ENCODE data around the gene CASZ1. TPM values are rescaled to one million over a fixed set of nuclear protein-coding genes. Genes with fewer than 3 reads are reported as not detected.

Gene CASZ1
- total RNA-seq, 1 experiment from 2014 or later, result 11.7 TPM

DNA sequence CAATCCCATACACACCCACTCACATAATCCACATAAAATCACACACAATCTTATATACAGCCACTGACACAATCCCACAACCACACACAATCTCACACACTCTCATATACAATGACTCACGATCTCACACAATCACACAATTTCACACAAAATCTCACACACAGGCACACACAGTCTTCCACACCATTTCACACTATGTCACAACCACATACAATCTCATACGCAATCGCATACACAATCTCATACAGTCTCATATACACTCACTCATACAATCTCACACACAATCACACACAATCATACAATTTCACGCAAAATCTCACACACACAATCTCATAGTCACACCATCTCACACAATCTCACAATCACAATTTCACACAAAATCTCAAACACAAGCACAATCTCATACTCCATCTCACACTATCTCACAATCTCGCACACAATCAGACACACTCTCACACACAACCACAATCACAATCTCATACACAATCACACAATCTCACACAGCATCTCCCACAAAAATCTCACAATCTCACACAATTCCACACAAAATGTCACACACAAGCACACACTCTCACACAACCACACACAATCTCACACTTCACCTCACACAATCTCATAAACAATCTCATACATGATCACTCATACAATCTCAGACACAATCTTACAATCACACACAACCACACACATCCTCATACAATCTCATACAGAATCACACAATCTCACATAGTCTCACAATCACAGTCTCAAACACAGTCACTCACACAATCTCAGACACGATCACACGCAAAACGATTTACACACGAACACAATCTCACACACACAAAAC, 18.5 kb downstream of the CASZ1 start:
- CTCF ChIA-PET, result interaction anchor here (1.2 kb wide), 1 partner anchor 42 kb away, joined by 3 read pairs; no protein-coding TSS in a partner anchor

DNA sequence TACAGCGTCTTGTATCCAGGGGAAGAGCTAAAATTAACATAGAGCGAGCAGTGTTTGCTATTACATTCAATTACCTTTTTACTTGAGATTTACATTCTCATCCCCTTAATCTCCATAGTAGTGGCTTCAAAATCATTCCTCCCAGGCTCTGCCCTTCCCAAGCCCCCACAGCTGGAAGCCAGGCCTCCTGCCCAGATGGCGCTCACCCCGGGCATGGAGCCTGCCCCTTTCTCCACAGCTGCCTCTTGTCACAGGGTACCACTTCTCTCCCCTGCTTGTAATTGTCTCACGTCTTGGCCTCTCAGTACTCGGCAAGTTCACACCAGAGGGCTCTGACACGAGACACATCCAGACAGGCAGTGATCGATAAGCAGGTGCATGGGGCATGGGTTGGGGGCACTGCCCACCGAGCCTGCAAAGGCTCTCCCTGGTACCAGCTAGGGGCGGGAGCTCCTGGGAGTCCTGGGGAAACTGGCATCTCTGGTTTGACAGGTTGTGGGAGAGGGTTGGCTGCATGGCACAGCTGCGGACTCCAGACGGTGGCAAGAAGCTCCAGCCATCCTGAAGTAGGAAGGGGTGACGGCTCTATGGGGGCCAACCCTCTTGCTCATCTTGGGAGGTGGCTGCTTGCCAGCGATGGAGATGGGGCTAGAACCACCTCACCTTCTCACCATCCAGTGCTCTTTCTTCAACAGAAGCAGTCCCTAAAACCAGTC, 20.1 kb downstream of the CASZ1 start:
- DNase-seq (ENCODE audit: low spot score) (no peak), ATAC-seq (no peak)
- Mint-ChIP-seq H3K9me3 (no peaks in the 10 kb centered on the region), H3K4me1 (peaks cover 11% of the 10 kb centered on the region), H3K4me3 (no peak overlapping the region), H3K27ac (no peak overlapping the region), H3K36me3 (no peaks in the 10 kb centered on the region), H3K27me3 (ENCODE audit: low read depth) (no peaks in the 10 kb centered on the region)
- ChIA-PET POLR2A (interaction anchor here (0.6 kb wide), 1 partner anchor 136 kb away, joined by 3 read pairs; no protein-coding TSS in a partner anchor), CTCF (no interaction called here)
- TF ChIP-seq ELF4 (CRISPR knock-in tag; IDR thresholded peaks at IDR 0.05; ENCODE audit: low read depth) (no peak), TEAD1 (CRISPR knock-in tag; IDR thresholded peaks at IDR 0.05) (no peak)
- TF ChIP-seq, protein P1, sequence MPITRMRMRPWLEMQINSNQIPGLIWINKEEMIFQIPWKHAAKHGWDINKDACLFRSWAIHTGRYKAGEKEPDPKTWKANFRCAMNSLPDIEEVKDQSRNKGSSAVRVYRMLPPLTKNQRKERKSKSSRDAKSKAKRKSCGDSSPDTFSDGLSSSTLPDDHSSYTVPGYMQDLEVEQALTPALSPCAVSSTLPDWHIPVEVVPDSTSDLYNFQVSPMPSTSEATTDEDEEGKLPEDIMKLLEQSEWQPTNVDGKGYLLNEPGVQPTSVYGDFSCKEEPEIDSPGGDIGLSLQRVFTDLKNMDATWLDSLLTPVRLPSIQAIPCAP (CRISPR knock-in tag; IDR thresholded peaks at IDR 0.05), result no peak

More for the DNA sequence above, 18.5 kb downstream of the CASZ1 start:
- H3K27ac Mint-ChIP-seq, result no peak overlapping the region
- DNase-seq (ENCODE audit: low spot score), result no peak
- no peaks in the 10 kb centered on the region for H3K36me3 Mint-ChIP-seq
- ATAC-seq, result no peak
- no peak for TF ChIP-seq SOX15 (CRISPR knock-in tag; IDR thresholded peaks at IDR 0.05)
- TF ChIP-seq, protein P2, sequence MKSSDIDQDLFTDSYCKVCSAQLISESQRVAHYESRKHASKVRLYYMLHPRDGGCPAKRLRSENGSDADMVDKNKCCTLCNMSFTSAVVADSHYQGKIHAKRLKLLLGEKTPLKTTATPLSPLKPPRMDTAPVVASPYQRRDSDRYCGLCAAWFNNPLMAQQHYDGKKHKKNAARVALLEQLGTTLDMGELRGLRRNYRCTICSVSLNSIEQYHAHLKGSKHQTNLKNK (CRISPR knock-in tag; IDR thresholded peaks at IDR 0.05), result no peak
- TF ChIP-seq TEAD1 (CRISPR knock-in tag; IDR thresholded peaks at IDR 0.05), result no peak
- TF ChIP-seq, protein P3, sequence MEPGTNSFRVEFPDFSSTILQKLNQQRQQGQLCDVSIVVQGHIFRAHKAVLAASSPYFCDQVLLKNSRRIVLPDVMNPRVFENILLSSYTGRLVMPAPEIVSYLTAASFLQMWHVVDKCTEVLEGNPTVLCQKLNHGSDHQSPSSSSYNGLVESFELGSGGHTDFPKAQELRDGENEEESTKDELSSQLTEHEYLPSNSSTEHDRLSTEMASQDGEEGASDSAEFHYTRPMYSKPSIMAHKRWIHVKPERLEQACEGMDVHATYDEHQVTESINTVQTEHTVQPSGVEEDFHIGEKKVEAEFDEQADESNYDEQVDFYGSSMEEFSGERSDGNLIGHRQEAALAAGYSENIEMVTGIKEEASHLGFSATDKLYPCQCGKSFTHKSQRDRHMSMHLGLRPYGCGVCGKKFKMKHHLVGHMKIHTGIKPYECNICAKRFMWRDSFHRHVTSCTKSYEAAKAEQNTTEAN (CRISPR knock-in tag; IDR thresholded peaks at IDR 0.05), result no peak
- TF ChIP-seq CREB1 (CRISPR knock-in tag; IDR thresholded peaks at IDR 0.05), result no peak
- TF ChIP-seq, protein P4, sequence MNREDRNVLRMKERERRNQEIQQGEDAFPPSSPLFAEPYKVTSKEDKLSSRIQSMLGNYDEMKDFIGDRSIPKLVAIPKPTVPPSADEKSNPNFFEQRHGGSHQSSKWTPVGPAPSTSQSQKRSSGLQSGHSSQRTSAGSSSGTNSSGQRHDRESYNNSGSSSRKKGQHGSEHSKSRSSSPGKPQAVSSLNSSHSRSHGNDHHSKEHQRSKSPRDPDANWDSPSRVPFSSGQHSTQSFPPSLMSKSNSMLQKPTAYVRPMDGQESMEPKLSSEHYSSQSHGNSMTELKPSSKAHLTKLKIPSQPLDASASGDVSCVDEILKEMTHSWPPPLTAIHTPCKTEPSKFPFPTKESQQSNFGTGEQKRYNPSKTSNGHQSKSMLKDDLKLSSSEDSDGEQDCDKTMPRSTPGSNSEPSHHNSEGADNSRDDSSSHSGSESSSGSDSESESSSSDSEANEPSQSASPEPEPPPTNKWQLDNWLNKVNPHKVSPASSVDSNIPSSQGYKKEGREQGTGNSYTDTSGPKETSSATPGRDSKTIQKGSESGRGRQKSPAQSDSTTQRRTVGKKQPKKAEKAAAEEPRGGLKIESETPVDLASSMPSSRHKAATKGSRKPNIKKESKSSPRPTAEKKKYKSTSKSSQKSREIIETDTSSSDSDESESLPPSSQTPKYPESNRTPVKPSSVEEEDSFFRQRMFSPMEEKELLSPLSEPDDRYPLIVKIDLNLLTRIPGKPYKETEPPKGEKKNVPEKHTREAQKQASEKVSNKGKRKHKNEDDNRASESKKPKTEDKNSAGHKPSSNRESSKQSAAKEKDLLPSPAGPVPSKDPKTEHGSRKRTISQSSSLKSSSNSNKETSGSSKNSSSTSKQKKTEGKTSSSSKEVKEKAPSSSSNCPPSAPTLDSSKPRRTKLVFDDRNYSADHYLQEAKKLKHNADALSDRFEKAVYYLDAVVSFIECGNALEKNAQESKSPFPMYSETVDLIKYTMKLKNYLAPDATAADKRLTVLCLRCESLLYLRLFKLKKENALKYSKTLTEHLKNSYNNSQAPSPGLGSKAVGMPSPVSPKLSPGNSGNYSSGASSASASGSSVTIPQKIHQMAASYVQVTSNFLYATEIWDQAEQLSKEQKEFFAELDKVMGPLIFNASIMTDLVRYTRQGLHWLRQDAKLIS (CRISPR knock-in tag; IDR thresholded peaks at IDR 0.05; ENCODE audit: borderline replicate concordance), result no peak
- TF ChIP-seq FOXK1 (CRISPR knock-in tag; IDR thresholded peaks at IDR 0.05), result no peak
- no peak for TF ChIP-seq NR2C2 (CRISPR knock-in tag; IDR thresholded peaks at IDR 0.05)
- 0 out of 2 replicates have a peak, but pooled peaks cover 3% of the 10 kb centered on the region for H3K4me1 Mint-ChIP-seq
- no peaks in the 10 kb centered on the region for H3K27me3 Mint-ChIP-seq (ENCODE audit: low read depth)
- no peak overlapping the region for H3K4me3 Mint-ChIP-seq
- no peaks in the 10 kb centered on the region for H3K9me3 Mint-ChIP-seq
- POLR2A ChIA-PET, result no interaction called here

DNA sequence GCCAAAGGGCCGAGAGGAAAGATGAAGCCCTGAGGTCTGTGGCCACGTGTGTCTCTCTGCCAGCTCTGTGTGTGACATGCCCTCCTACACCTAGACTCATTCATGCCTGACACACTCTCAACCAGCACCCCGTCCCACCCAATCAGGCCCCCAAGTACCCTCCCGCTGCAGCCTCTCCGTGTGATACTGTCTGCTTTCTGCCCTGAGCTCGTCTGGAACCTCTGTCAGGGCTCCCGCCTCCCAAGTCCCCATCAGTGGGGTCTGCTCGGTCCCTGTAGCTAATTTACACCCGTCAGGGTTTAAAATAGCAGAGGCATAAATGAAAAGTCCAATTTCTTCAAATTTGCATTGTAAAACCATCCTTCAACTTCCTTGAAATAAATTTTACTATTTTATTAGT, 20.7 kb downstream of the CASZ1 start:
- Mint-ChIP-seq H3K27me3 (ENCODE audit: low read depth) (no peaks in the 10 kb centered on the region), H3K9me3 (no peaks in the 10 kb centered on the region), H3K27ac (no peak overlapping the region), H3K4me1 (peaks cover 12% of the 10 kb centered on the region), H3K36me3 (no peaks in the 10 kb centered on the region), H3K4me3 (no peak overlapping the region)
- ChIA-PET CTCF (no interaction called here), POLR2A (interaction anchor here (0.6 kb wide), 1 partner anchor 136 kb away, joined by 3 read pairs; no protein-coding TSS in a partner anchor)
- ATAC-seq (no peak), DNase-seq (ENCODE audit: low spot score) (no peak)
- TF ChIP-seq ZNF317 (CRISPR knock-in tag; IDR thresholded peaks at IDR 0.05; ENCODE audit: borderline replicate concordance, low read depth), result no peak
- TF ChIP-seq, protein P5, sequence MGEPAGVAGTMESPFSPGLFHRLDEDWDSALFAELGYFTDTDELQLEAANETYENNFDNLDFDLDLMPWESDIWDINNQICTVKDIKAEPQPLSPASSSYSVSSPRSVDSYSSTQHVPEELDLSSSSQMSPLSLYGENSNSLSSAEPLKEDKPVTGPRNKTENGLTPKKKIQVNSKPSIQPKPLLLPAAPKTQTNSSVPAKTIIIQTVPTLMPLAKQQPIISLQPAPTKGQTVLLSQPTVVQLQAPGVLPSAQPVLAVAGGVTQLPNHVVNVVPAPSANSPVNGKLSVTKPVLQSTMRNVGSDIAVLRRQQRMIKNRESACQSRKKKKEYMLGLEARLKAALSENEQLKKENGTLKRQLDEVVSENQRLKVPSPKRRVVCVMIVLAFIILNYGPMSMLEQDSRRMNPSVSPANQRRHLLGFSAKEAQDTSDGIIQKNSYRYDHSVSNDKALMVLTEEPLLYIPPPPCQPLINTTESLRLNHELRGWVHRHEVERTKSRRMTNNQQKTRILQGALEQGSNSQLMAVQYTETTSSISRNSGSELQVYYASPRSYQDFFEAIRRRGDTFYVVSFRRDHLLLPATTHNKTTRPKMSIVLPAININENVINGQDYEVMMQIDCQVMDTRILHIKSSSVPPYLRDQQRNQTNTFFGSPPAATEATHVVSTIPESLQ (CRISPR knock-in tag; IDR thresholded peaks at IDR 0.05), result no peak
- TF ChIP-seq, protein P6, sequence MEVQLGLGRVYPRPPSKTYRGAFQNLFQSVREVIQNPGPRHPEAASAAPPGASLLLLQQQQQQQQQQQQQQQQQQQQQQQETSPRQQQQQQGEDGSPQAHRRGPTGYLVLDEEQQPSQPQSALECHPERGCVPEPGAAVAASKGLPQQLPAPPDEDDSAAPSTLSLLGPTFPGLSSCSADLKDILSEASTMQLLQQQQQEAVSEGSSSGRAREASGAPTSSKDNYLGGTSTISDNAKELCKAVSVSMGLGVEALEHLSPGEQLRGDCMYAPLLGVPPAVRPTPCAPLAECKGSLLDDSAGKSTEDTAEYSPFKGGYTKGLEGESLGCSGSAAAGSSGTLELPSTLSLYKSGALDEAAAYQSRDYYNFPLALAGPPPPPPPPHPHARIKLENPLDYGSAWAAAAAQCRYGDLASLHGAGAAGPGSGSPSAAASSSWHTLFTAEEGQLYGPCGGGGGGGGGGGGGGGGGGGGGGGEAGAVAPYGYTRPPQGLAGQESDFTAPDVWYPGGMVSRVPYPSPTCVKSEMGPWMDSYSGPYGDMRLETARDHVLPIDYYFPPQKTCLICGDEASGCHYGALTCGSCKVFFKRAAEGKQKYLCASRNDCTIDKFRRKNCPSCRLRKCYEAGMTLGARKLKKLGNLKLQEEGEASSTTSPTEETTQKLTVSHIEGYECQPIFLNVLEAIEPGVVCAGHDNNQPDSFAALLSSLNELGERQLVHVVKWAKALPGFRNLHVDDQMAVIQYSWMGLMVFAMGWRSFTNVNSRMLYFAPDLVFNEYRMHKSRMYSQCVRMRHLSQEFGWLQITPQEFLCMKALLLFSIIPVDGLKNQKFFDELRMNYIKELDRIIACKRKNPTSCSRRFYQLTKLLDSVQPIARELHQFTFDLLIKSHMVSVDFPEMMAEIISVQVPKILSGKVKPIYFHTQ (CRISPR knock-in tag; IDR thresholded peaks at IDR 0.05), result no peak
- no peak for TF ChIP-seq ZNF219 (CRISPR knock-in tag; IDR thresholded peaks at IDR 0.05; ENCODE audit: borderline replicate concordance)
- no peak for TF ChIP-seq JUN (CRISPR knock-in tag; IDR thresholded peaks at IDR 0.05)
- TF ChIP-seq, protein P7, sequence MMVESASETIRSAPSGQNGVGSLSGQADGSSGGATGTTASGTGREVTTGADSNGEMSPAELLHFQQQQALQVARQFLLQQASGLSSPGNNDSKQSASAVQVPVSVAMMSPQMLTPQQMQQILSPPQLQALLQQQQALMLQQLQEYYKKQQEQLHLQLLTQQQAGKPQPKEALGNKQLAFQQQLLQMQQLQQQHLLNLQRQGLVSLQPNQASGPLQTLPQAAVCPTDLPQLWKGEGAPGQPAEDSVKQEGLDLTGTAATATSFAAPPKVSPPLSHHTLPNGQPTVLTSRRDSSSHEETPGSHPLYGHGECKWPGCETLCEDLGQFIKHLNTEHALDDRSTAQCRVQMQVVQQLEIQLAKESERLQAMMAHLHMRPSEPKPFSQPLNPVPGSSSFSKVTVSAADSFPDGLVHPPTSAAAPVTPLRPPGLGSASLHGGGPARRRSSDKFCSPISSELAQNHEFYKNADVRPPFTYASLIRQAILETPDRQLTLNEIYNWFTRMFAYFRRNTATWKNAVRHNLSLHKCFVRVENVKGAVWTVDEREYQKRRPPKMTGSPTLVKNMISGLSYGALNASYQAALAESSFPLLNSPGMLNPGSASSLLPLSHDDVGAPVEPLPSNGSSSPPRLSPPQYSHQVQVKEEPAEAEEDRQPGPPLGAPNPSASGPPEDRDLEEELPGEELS (CRISPR knock-in tag; IDR thresholded peaks at IDR 0.05), result no peak

Measured in WTC11 (cell line).